Neuronal stem cell (in vitro differentiated cells): ENCODE measurements around the gene BTBD8.

Source experiments
- DNase-seq: peaks from one replicate; pipeline ENCODE4 v3.0.0-alpha.2; 2013; ENCODE audit warnings: low spot score
- H2AFZ ChIP-seq: one replicate; pipeline ENCODE4 v1.6.1; 2013; ENCODE audit warnings: mild to moderate bottlenecking, low read length, inconsistent platforms
- H2AK5ac ChIP-seq: 2 replicates; pipeline ENCODE4 v1.6.1; 2013; ENCODE audit warnings: low read depth, mild to moderate bottlenecking, inconsistent platforms, low read length, moderate library complexity, mixed read lengths
- H2BK120ac ChIP-seq: 2 replicates; pipeline ENCODE4 v1.6.1; 2013; ENCODE audit warnings: low read depth, mild to moderate bottlenecking, inconsistent platforms, low read length, moderate library complexity, mixed read lengths
- H2BK12ac ChIP-seq: one replicate; pipeline ENCODE4 v1.6.1; 2013; ENCODE audit warnings: low read length, inconsistent platforms
- H2BK15ac ChIP-seq: 2 replicates; pipeline ENCODE4 v1.6.1; 2013; ENCODE audit warnings: mild to moderate bottlenecking, low read length, inconsistent platforms, mixed read lengths
- H2BK5ac ChIP-seq: one replicate; pipeline ENCODE4 v1.6.1; 2013; ENCODE audit warnings: inconsistent platforms, mild to moderate bottlenecking, low read length, moderate library complexity
- H3K14ac ChIP-seq: one replicate; pipeline ENCODE4 v1.6.1; 2013; ENCODE audit warnings: low read length, inconsistent platforms
- H3K18ac ChIP-seq: 2 replicates; pipeline ENCODE4 v1.6.1; 2013; ENCODE audit warnings: low read length, inconsistent platforms
- H3K23ac ChIP-seq: 2 replicates; pipeline ENCODE4 v1.6.1; 2013; ENCODE audit warnings: low read depth, mild to moderate bottlenecking, mixed read lengths, low read length, inconsistent platforms; ENCODE audit not compliant: poor library complexity
- H3K27ac ChIP-seq: replicated peaks from 3 replicates; pipeline ENCODE4 v1.5.1; 2013; ENCODE audit warnings: low read length, inconsistent platforms
- H3K27me3 ChIP-seq, 3 experiments: 2 replicates each; pipeline ENCODE4 v1.6.1; 2013; ENCODE audit warnings: low read length in 3 of 3, mild to moderate bottlenecking in 2 of 3, inconsistent platforms in 1 of 3, low read depth in 1 of 3, mixed read lengths in 1 of 3, moderate library complexity in 1 of 3; ENCODE audit not compliant: control insufficient read depth in 3 of 3, insufficient read depth in 3 of 3
- H3K36me3 ChIP-seq, 2 donors: replicated peaks in 1 of 2; 2 replicates each; pipeline ENCODE4 v1.6.1; 2013; ENCODE audit warnings: low read length in 2 of 2; ENCODE audit not compliant: control insufficient read depth in 2 of 2, insufficient read depth in 2 of 2
- H3K4ac ChIP-seq: 2 replicates; pipeline ENCODE4 v1.6.1; 2013; ENCODE audit warnings: inconsistent platforms, mild to moderate bottlenecking, low read length, moderate library complexity
- H3K4me1 ChIP-seq, 2 donors: 1 replicate in 1 of 2; 2 replicates in 1 of 2; pipeline ENCODE4 v1.6.1; 2013; ENCODE audit warnings: low read length in 2 of 2, low read depth in 1 of 2; ENCODE audit not compliant: control insufficient read depth in 2 of 2, insufficient read depth in 1 of 2
- H3K4me2 ChIP-seq: one replicate; pipeline ENCODE4 v1.6.1; 2013; ENCODE audit warnings: mild to moderate bottlenecking, low read length, inconsistent platforms; ENCODE audit not compliant: insufficient read depth, poor library complexity, severe bottlenecking
- H3K4me3 ChIP-seq, 2 donors: 2 replicates each; pipeline ENCODE4 v1.5.1; 2013; ENCODE audit warnings: low read length in 2 of 2, mild to moderate bottlenecking in 2 of 2, inconsistent platforms in 1 of 2, moderate library complexity in 1 of 2
- H3K79me1 ChIP-seq: one replicate; pipeline ENCODE4 v1.6.1; 2013; ENCODE audit warnings: low read depth, mild to moderate bottlenecking, inconsistent platforms, low read length, moderate library complexity
- H3K9ac ChIP-seq: one replicate; pipeline ENCODE4 v1.6.1; 2013; ENCODE audit warnings: mild to moderate bottlenecking, low read depth, low read length, inconsistent platforms; ENCODE audit not compliant: poor library complexity
- H3K9me3 ChIP-seq, 2 donors: replicated peaks in 1 of 2; 2 replicates each; pipeline versions ENCODE3 to v1.6.1; 2013; ENCODE audit warnings: low read length in 2 of 2, mild to moderate bottlenecking in 2 of 2, inconsistent platforms in 1 of 2, low read depth in 1 of 2, mixed read lengths in 1 of 2, moderate library complexity in 1 of 2; ENCODE audit not compliant: control insufficient read depth in 2 of 2, insufficient read depth in 1 of 2
- H4K8ac ChIP-seq: one replicate; pipeline ENCODE4 v1.6.1; 2013; ENCODE audit warnings: low read depth, mild to moderate bottlenecking, inconsistent platforms, low read length, moderate library complexity
- H4K91ac ChIP-seq: one replicate; pipeline ENCODE4 v1.6.1; 2013; ENCODE audit warnings: low read length, low read depth, mild to moderate bottlenecking, inconsistent platforms; ENCODE audit not compliant: poor library complexity
- WGBS, 2 donors: extraction: QIAGEN DNeasy Blood & Tissue Kit; methylation state at CpG; one replicate each; pipeline ENCODE4 v1.1.7; 2013; ENCODE audit warnings: missing lambda C conversion rate in 2 of 2, mixed read lengths in 1 of 2; ENCODE audit not compliant: insufficient read length in 2 of 2, insufficient replicate concordance in 1 of 2; ENCODE audit errors: extremely low coverage in 2 of 2; 5-methylcytosine and 5-hydroxymethylcytosine counted together

BTBD8 gene

GRCh38 chr1:92108631-92109030, 28.5 kb downstream of the BTBD8 start:
- Histone ChIP-seq H3K4me2 (no peak overlapping the region), H3K36me3 (no peaks in the 10 kb centered on the region), H3K27me3 (no peaks in the 10 kb centered on the region), H3K79me1 (no peaks in the 10 kb centered on the region), H2AFZ (no peak overlapping the region), H3K9ac (no peak overlapping the region), H3K23ac (no peak overlapping the region), H3K18ac (no peak overlapping the region), H3K14ac (no peak overlapping the region), H2BK15ac (no peak overlapping the region), H4K91ac (no peak overlapping the region), H4K8ac (no peak overlapping the region), H3K4me3 (no peak overlapping the region), H2BK120ac (no peak overlapping the region), H2BK5ac (no peak overlapping the region), H3K9me3 (no peaks in the 10 kb centered on the region), H2AK5ac (no peak overlapping the region), H3K4me1 (no peaks in the 10 kb centered on the region), H3K4ac (no peak overlapping the region), H2BK12ac (no peak overlapping the region), H3K27ac (no peak overlapping the region)
- WGBS, 2 donors, result no CpG with 5 or more reads among the region's 2 CpGs
- DNase-seq, result no peak

DNA sequence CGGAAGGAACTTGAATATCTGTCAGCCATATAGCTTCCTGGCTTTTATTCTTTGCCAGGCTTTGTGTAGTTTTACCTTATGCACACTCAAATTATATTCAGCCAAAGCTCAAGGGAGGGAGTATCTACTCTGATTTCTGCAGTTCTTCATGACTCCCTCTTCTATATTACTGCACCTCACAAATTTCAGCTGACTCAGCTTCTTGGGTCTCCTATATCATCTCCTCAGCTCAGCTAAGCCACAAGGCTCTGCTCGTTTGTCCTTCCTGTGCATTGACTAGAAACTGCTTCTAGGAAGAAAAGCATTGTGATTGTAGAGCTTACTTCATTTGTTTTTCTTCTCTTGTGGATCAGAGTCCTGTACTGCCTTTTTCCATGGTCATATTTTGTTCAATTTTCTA, 37.4 kb downstream of the BTBD8 start:
- H3K9ac ChIP-seq, result no peak overlapping the region
- H3K23ac ChIP-seq, result no peak overlapping the region
- H2BK120ac ChIP-seq, result no peak overlapping the region
- H3K4me2 ChIP-seq, result no peak overlapping the region
- no peak overlapping the region for H2AK5ac ChIP-seq
- no peak overlapping the region for H3K27ac ChIP-seq
- WGBS, 2 donors, result no CpG with 5 or more reads among the region's 2 CpGs
- no peaks in the 10 kb centered on the region for H3K9me3 ChIP-seq
- H3K27me3 ChIP-seq, result no peaks in the 10 kb centered on the region
- DNase-seq, result no peak
- no peak overlapping the region for H3K14ac ChIP-seq
- no peak overlapping the region for H2BK5ac ChIP-seq
- H2AFZ ChIP-seq, result peak overlapping the region; percentile 46
- no peak overlapping the region for H3K18ac ChIP-seq
- H4K8ac ChIP-seq, result no peak overlapping the region
- no peaks in the 10 kb centered on the region for H3K4me1 ChIP-seq
- H4K91ac ChIP-seq, result no peak overlapping the region
- H3K79me1 ChIP-seq, result no peaks in the 10 kb centered on the region
- H2BK12ac ChIP-seq, result no peak overlapping the region
- H3K4me3 ChIP-seq, result no peak overlapping the region
- no peak overlapping the region for H3K4ac ChIP-seq
- no peaks in the 10 kb centered on the region for H3K36me3 ChIP-seq
- H2BK15ac ChIP-seq, result no peak overlapping the region

DNA sequence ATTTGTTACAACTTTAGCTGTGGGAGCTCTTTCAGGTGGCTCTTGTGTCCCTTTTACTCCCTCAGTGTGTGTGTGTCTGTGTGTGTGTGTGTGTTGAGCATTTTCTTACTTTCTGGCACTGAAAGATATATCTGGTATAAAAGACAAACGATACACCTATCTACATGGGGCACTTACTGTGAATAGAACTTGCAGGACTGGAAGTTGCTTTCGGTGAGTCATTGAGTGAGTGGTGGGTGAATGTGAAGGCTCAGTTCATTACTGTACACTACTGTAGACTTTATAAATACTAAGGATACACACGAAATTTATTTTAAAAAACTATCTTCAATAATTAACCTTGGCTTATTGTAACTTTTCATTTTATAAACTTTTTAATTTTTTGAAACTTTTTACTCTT, 38.7 kb downstream of the BTBD8 start:
- no peak overlapping the region for H2BK12ac ChIP-seq

GRCh38 chr1:92123868-92124267, 43.7 kb downstream of the BTBD8 start:
- no peak for DNase-seq
- Histone ChIP-seq H3K27me3 (no peaks in the 10 kb centered on the region), H3K27ac (no peak overlapping the region)

More for the DNA sequence above, 38.7 kb downstream of the BTBD8 start:
- Histone ChIP-seq H2BK15ac (no peak overlapping the region), H4K8ac (no peak overlapping the region), H3K27me3 (no peaks in the 10 kb centered on the region), H3K9ac (no peak overlapping the region), H3K4me2 (no peak overlapping the region), H2AK5ac (no peak overlapping the region), H3K23ac (no peak overlapping the region), H3K14ac (no peak overlapping the region), H3K36me3 (no peaks in the 10 kb centered on the region), H2AFZ (no peak overlapping the region), H3K9me3 (no peaks in the 10 kb centered on the region), H3K4me3 (no peak overlapping the region), H3K4ac (no peak overlapping the region), H2BK120ac (no peak overlapping the region), H3K79me1 (no peaks in the 10 kb centered on the region), H3K4me1 (no peaks in the 10 kb centered on the region), H3K18ac (no peak overlapping the region), H3K27ac (no peak overlapping the region), H2BK5ac (no peak overlapping the region), H4K91ac (no peak overlapping the region)
- WGBS, 2 donors, result no CpG with 5 or more reads among the region's 3 CpGs
- no peak for DNase-seq

More at GRCh38 chr1:92123868-92124267, 43.7 kb downstream of the BTBD8 start:
- Histone ChIP-seq H2BK12ac (no peak overlapping the region), H3K9me3 (no peaks in the 10 kb centered on the region), H3K36me3 (no peaks in the 10 kb centered on the region), H2AFZ (no peak overlapping the region), H2AK5ac (no peak overlapping the region), H3K14ac (no peak overlapping the region), H3K4me1 (peaks cover 5% of the 10 kb centered on the region in 2 donors), H2BK5ac (no peak overlapping the region), H4K91ac (no peak overlapping the region), H3K23ac (no peak overlapping the region), H3K79me1 (no peaks in the 10 kb centered on the region), H2BK120ac (no peak overlapping the region), H3K4ac (no peak overlapping the region), H3K18ac (no peak overlapping the region), H2BK15ac (no peak overlapping the region), H3K4me3 (no peak overlapping the region), H3K9ac (no peak overlapping the region), H4K8ac (no peak overlapping the region), H3K4me2 (no peak overlapping the region)
- no CpG with 5 or more reads among the region's 3 CpGs for WGBS, 2 donors
